GM21717 (cell line): ENCODE results near the gene ZSCAN30.
A peak's percentile ranks its signal among the peaks of the same experiment; 100 is the strongest.

Source experiments
- ATAC-seq: cut with Tn5 transposase; IDR thresholded peaks from one replicate; pipeline ENCODE4 v1.9.1; 2021; ENCODE audit warnings: mild to moderate bottlenecking, moderate library complexity; ENCODE audit not compliant: unreplicated experiment

The ZSCAN30 gene

DNA sequence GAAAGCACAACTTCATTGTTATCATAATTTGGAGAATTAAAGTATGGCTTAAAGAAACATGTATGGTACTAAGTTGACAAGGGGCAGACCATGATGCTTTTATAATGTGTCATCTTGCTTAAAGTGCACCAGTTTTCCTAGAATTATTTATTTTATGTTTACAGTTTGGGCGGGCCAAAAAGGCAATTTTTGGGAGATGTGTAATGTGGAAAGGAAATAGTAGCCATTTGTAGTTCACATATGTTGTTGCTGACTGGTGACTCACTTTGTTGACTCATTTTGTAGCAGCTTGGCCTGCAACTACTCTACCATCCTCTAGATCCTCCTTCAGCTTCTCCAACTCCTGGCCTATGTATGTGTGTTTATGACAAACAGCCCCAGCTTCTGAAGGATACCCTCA lies 7.7 kb downstream of the ZSCAN30 start:
- no peak for ATAC-seq

DNA sequence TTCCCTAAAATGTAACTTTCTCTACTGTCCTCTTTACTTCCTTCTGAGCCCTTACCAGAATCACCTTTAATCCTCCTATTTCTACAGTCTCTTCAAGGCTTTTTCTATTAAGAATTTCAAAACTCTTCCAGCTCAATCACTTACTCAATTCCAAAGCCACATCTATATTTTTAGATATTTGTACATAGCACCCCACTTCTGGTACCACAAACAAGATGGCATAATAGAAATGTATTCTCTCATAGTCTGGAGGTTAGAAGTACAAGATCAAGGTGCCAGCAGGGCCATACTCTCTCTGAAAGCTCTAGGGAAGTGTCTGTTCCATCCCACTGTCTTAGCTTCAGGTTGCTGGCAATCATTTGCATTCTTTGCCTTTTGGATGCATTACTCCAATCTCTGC lies 11.1 kb downstream of the ZSCAN30 start:
- no peak for ATAC-seq

- no peak for ATAC-seq
These were observed 11.9 kb downstream of the ZSCAN30 start for GRCh38 chr18:35278085-35278484.

DNA sequence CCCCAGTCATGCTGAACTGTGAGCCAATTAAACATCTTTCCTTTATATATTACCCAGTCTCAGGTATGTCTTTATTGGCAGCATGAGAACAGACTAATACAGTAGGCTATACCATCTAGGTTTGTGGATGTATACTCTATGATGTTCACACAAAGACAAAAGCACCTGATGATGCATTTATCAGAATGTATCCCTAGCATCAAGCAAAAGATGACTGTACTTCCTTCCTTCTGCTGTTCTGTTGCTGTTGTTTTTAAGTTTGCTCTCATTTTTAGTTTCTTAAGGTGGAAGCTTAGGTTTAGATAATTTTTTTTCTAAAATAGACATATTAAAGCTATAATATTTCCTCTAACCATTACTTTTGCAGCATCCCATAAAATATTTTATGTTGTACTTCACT lies 12.4 kb downstream of the ZSCAN30 start:
- ATAC-seq, result no peak

- ATAC-seq, result no peak
These were observed 13.8 kb downstream of the ZSCAN30 start for GRCh38 chr18:35276267-35276666.

- ATAC-seq, result no peak
These were observed 18.4 kb downstream of the ZSCAN30 start for GRCh38 chr18:35271656-35272055.

- no peak for ATAC-seq
These were observed 21.2 kb downstream of the ZSCAN30 start for GRCh38 chr18:35268821-35269220.

GRCh38 chr18:35267809-35268208 lies 22.2 kb downstream of the ZSCAN30 start:
- no peak for ATAC-seq

DNA sequence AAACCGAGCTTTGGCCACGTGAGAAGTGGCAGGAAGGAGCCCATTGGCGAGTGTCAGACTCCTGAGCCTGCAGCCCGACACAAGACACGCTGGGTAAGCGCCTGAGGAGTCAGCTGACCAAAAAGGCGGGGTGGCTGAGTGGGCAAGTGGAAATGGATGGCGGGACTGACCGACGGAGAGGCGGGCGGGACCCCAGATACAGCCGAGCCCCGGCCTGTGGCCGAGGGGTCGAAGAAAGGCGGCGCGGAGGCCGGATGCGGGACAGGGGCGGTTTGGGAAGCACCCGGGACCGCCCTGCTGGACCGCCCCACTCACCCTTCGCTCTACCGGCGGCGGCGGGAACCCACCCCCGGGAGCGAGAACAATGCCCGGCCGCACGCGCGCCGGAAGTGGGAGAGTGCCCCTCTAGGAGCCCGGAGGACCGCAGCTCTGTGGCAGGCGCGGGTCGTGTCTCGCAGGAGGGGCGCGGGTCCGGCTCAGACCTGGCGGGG lies 22.8 kb downstream of the ZSCAN30 start:
- peak; percentile 75 for ATAC-seq

DNA sequence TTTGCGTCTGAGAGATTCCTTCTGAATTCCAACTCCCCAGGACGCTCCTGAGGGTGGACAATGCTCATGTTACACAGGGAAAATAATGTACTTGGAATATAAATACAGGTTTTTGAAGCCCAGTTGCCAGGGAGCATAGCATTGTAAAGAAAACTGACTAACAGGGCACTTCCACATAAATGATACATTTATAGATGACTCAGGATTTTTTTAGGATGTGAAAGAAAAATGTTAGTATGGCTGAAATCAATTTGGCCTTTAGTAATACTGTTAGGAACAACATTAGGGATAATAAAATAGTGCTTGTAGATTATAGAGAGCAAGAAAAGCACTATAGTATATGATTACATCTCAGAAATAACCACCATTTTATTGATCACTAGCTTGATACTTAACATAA lies 25.6 kb downstream of the ZSCAN30 start:
- no peak for ATAC-seq

GRCh38 chr18:35256947-35257346 lies 33.1 kb downstream of the ZSCAN30 start:
- ATAC-seq, result no peak

GRCh38 chr18:35253655-35254287 lies 36.3 kb downstream of the ZSCAN30 start:
- ATAC-seq, result no peak

DNA sequence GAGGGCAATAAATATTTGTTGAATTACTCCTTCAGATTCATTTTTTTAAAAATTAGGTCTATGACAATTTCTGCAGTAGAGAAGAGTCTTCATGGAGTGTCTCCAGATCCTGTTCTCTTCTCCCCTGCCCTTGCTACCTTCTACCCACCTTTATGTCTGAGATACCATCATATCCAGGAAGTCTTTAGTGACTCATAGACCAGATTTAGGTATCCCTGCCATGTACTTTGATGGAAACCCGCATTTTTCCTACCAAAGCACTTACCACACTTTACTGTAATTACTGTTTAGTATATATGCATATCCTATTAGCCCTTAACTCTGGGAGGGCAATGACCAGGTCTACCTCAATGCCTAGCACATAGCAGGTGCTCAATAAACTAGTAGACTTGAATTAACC lies 37.6 kb downstream of the ZSCAN30 start:
- ATAC-seq, result no peak

- ATAC-seq, result no peak
These were observed 41.6 kb downstream of the ZSCAN30 start for GRCh38 chr18:35248429-35248828.

DNA sequence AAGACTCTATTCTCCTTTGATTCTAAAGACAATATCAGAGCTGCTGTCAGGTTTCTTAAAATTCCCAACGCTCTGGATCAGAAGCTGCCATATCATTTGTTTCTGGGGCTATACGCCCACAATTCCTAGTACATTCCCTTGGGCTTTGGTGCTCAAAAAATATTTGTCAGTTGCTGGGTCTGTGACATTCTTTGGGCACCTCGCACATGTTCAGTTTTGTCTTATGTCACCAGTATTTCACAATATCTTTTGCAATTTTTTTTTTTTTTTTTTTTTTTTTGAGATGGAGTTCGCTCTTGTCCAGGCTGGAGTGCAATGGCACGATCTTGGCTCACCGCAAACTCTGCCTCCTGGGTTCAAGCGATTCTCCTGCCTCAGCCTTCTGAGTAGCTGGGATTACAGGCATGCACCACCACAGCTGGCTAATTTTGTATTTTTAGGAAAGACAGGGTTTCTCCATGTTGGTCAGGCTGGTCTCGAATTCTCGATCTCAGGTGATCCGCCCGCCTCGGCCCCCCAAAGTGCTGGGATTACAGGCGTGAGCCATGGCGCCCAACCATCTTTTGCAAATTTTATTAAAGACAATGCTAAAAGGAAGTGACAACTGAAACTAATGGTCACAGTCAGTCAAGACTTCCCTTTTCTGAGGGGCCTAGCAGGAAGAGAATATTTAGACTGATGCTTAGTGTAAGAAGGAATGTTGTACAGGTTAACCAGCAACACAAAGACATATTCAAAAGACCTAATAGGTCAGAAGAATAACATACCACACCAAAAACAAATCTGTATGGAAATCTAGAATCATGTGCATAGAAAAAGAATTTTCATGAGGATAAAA lies 42.4 kb downstream of the ZSCAN30 start:
- no peak for ATAC-seq

DNA sequence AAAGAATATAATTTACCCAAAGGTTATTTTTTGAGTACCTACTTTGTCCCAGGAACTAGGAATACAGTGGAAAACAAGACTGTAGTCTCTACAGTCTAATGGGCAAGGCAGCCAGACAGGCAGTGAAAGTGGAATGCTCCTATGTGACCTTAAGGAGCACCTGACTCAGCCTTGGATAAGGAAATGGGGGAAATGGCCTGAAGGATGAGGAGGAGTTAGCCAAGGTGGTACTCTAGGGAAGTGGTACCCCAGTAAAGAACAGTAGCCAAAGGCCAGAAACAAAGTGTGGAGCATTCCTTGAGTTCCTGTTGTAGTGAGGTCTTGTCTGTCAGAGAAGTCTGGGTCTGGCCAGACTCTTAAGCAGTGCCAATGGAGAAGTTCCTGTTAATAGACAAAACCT lies 43.2 kb downstream of the ZSCAN30 start:
- ATAC-seq, result no peak

GRCh38 chr18:35245719-35246317 lies 44.2 kb downstream of the ZSCAN30 start:
- ATAC-seq, result no peak

DNA sequence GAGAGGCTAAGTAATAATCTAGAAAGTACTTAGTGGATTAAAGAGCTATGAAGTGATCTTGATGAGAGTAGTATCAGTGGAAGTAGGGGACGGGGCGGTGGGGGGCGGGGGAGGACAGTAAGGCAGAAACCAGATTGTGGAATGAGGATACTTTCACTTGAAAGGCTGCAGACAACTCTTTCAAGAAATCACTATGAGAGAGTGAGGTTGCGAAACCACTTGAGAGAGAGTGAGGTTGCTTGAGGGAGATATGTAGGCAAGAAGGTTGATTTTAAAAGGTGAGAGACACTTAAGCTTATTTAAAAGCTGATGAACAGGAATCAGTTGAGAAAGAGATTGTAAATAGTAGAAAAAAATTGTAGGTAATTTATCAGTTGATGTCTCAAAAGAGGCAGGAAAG lies 45.4 kb downstream of the ZSCAN30 start:
- ATAC-seq, result no peak

GRCh38 chr18:35242426-35242825 lies 47.6 kb downstream of the ZSCAN30 start:
- no peak for ATAC-seq

GRCh38 chr18:35241448-35241804 lies 48.6 kb downstream of the ZSCAN30 start:
- ATAC-seq, result peak; percentile 2

- peak; percentile 99 for ATAC-seq
These were observed 49.2 kb downstream of the ZSCAN30 start, which contains the start of gene ZNF397 for GRCh38 chr18:35240664-35241447. Gene ZNF397, plus strand, starts transcription at chr18:35241034. Its CDS starts 1,437 bp downstream, at chr18:35242471.
